ENCODE results near the gene ERAP2. TPM values are rescaled to one million over a fixed set of nuclear protein-coding genes. Genes with fewer than 3 reads are reported as not detected.
A peak's percentile ranks its signal among the peaks of the same experiment; 100 is the strongest.

ERAP2 gene
- total and polyA plus RNA-seq, 2 donors = 11.3 to 51.5 TPM

GRCh38 chr5:96952974-96953730 lies 76.9 kb downstream of the ERAP2 start:
- no peak for DNase-seq (ENCODE audit: low read depth in 6 of 9, low spot score in 9 of 9)

GRCh38 chr5:96957254-96958049 lies 81.2 kb downstream of the ERAP2 start:
- WGBS = 93% methylated on average over 4 of the region's 4 CpGs
- Histone ChIP-seq H3K36me3 (ENCODE audit: control insufficient read depth in 2 of 2, insufficient read depth in 2 of 2, low read length in 1 of 2) (peaks cover 0 to 6% of the 10 kb centered on the region in 2 donors), H3K4me1 (ENCODE audit: control insufficient read depth in 2 of 2, insufficient read depth in 2 of 2, low read length in 2 of 2) (peaks cover 11 to 30% of the 10 kb centered on the region in 2 donors), H3K4me3 (ENCODE audit: low read length in 2 of 2) (no peak overlapping the region), H3K27ac (ENCODE audit: low read depth in 1 of 2, low read length in 1 of 2) (peak overlapping the region in 1 of 2 donors; percentile 32), H3K27me3 (ENCODE audit: control insufficient read depth in 2 of 2, insufficient read depth in 1 of 2, low read length in 1 of 2) (no peaks in the 10 kb centered on the region), H3K9me3 (ENCODE audit: control insufficient read depth in 2 of 2, insufficient read depth in 1 of 2, low read length in 1 of 2) (no peaks in the 10 kb centered on the region)
- no peak for DNase-seq (ENCODE audit: low read depth in 6 of 9, low spot score in 9 of 9)

More at GRCh38 chr5:96952974-96953730, 76.9 kb downstream of the ERAP2 start:
- 81% methylated on average over 7 of the region's 7 CpGs for WGBS
- Histone ChIP-seq H3K36me3 (ENCODE audit: control insufficient read depth in 2 of 2, insufficient read depth in 2 of 2, low read length in 1 of 2) (peaks cover 0 to 10% of the 10 kb centered on the region in 2 donors), H3K4me1 (ENCODE audit: control insufficient read depth in 2 of 2, insufficient read depth in 2 of 2, low read length in 2 of 2) (peaks cover 6 to 14% of the 10 kb centered on the region in 2 donors), H3K4me3 (ENCODE audit: low read length in 2 of 2) (no peak overlapping the region), H3K27ac (ENCODE audit: low read depth in 1 of 2, low read length in 1 of 2) (no peak overlapping the region), H3K27me3 (ENCODE audit: control insufficient read depth in 2 of 2, insufficient read depth in 1 of 2, low read length in 1 of 2) (no peaks in the 10 kb centered on the region), H3K9me3 (ENCODE audit: control insufficient read depth in 2 of 2, insufficient read depth in 1 of 2, low read length in 1 of 2) (peaks cover 2 to 4% of the 10 kb centered on the region in 2 donors)

GRCh38 chr5:96958977-96959376 lies 82.7 kb downstream of the ERAP2 start:
- Histone ChIP-seq H3K36me3 (ENCODE audit: control insufficient read depth in 2 of 2, insufficient read depth in 2 of 2, low read length in 1 of 2) (peaks cover 0 to 6% of the 10 kb centered on the region in 2 donors), H3K27me3 (ENCODE audit: control insufficient read depth in 2 of 2, insufficient read depth in 1 of 2, low read length in 1 of 2) (no peaks in the 10 kb centered on the region), H3K4me1 (ENCODE audit: control insufficient read depth in 2 of 2, insufficient read depth in 2 of 2, low read length in 2 of 2) (peaks cover 18 to 39% of the 10 kb centered on the region in 2 donors), H3K4me3 (ENCODE audit: low read length in 2 of 2) (no peak overlapping the region), H3K9me3 (ENCODE audit: control insufficient read depth in 2 of 2, insufficient read depth in 1 of 2, low read length in 1 of 2) (no peaks in the 10 kb centered on the region), H3K27ac (ENCODE audit: low read depth in 1 of 2, low read length in 1 of 2) (no peak overlapping the region)
- no peak for DNase-seq (ENCODE audit: low read depth in 6 of 9, low spot score in 9 of 9)
- WGBS = 96% methylated on average over 5 of the region's 5 CpGs

GRCh38 chr5:96961053-96961452 lies 84.8 kb downstream of the ERAP2 start:
- peak in 7 of 9 donors; percentile 41 to 86 (median 59) for DNase-seq (ENCODE audit: low read depth in 6 of 9, low spot score in 9 of 9)
- peak overlapping the region in 1 of 2 donors; percentile 39 for H3K27ac ChIP-seq (ENCODE audit: low read depth in 1 of 2, low read length in 1 of 2)
- no peak overlapping the region for H3K4me3 ChIP-seq (ENCODE audit: low read length in 2 of 2)
- 7% methylated on average over 1 of the region's 1 CpG for WGBS
- H3K4me1 ChIP-seq (ENCODE audit: control insufficient read depth in 2 of 2, insufficient read depth in 2 of 2, low read length in 2 of 2) = peaks cover 18 to 38% of the 10 kb centered on the region in 2 donors
- H3K27me3 ChIP-seq (ENCODE audit: control insufficient read depth in 2 of 2, insufficient read depth in 1 of 2, low read length in 1 of 2) = no peaks in the 10 kb centered on the region
- H3K36me3 ChIP-seq (ENCODE audit: control insufficient read depth in 2 of 2, insufficient read depth in 2 of 2, low read length in 1 of 2) = peaks cover under 1 to 6% of the 10 kb centered on the region in 2 donors
- no peaks in the 10 kb centered on the region for H3K9me3 ChIP-seq (ENCODE audit: control insufficient read depth in 2 of 2, insufficient read depth in 1 of 2, low read length in 1 of 2)

- H3K9me3 ChIP-seq (ENCODE audit: control insufficient read depth in 2 of 2, insufficient read depth in 1 of 2, low read length in 1 of 2) = no peaks in the 10 kb centered on the region
- H3K27me3 ChIP-seq (ENCODE audit: control insufficient read depth in 2 of 2, insufficient read depth in 1 of 2, low read length in 1 of 2) = no peaks in the 10 kb centered on the region
- peak in 2 of 9 donors; percentile 9 to 67 for DNase-seq (ENCODE audit: low read depth in 6 of 9, low spot score in 9 of 9)
- peaks cover 2 to 3% of the 10 kb centered on the region in 2 donors for H3K36me3 ChIP-seq (ENCODE audit: control insufficient read depth in 2 of 2, insufficient read depth in 2 of 2, low read length in 1 of 2)
- 25% methylated on average over 4 of the region's 4 CpGs for WGBS
- peak overlapping the region; percentile 38 to 86 for H3K27ac ChIP-seq (ENCODE audit: low read depth in 1 of 2, low read length in 1 of 2)
- H3K4me3 ChIP-seq (ENCODE audit: low read length in 2 of 2) = no peak overlapping the region
- H3K4me1 ChIP-seq (ENCODE audit: control insufficient read depth in 2 of 2, insufficient read depth in 2 of 2, low read length in 2 of 2) = peaks cover 16 to 29% of the 10 kb centered on the region in 2 donors
These were observed 86.3 kb downstream of the ERAP2 start for GRCh38 chr5:96962540-96962991.

GRCh38 chr5:96963267-96963666 lies 87.0 kb downstream of the ERAP2 start:
- 41% methylated on average over 3 of the region's 3 CpGs for WGBS
- no peak overlapping the region for H3K4me3 ChIP-seq (ENCODE audit: low read length in 2 of 2)
- peak overlapping the region in 1 of 2 donors; percentile 86 for H3K27ac ChIP-seq (ENCODE audit: low read depth in 1 of 2, low read length in 1 of 2)
- H3K4me1 ChIP-seq (ENCODE audit: control insufficient read depth in 2 of 2, insufficient read depth in 2 of 2, low read length in 2 of 2) = peaks cover 12 to 24% of the 10 kb centered on the region in 2 donors
- H3K27me3 ChIP-seq (ENCODE audit: control insufficient read depth in 2 of 2, insufficient read depth in 1 of 2, low read length in 1 of 2) = no peaks in the 10 kb centered on the region
- H3K9me3 ChIP-seq (ENCODE audit: control insufficient read depth in 2 of 2, insufficient read depth in 1 of 2, low read length in 1 of 2) = no peaks in the 10 kb centered on the region
- peak in 2 of 9 donors; percentile 13 to 50 for DNase-seq (ENCODE audit: low read depth in 6 of 9, low spot score in 9 of 9)
- H3K36me3 ChIP-seq (ENCODE audit: control insufficient read depth in 2 of 2, insufficient read depth in 2 of 2, low read length in 1 of 2) = peaks cover 2 to 6% of the 10 kb centered on the region in 2 donors

GRCh38 chr5:96966801-96967200 lies 90.5 kb downstream of the ERAP2 start:
- Histone ChIP-seq H3K4me3 (ENCODE audit: low read length in 2 of 2) (no peak overlapping the region), H3K27ac (ENCODE audit: low read depth in 1 of 2, low read length in 1 of 2) (no peak overlapping the region), H3K9me3 (ENCODE audit: control insufficient read depth in 2 of 2, insufficient read depth in 1 of 2, low read length in 1 of 2) (no peaks in the 10 kb centered on the region), H3K36me3 (ENCODE audit: control insufficient read depth in 2 of 2, insufficient read depth in 2 of 2, low read length in 1 of 2) (peaks cover 0 to 6% of the 10 kb centered on the region in 2 donors), H3K27me3 (ENCODE audit: control insufficient read depth in 2 of 2, insufficient read depth in 1 of 2, low read length in 1 of 2) (no peaks in the 10 kb centered on the region), H3K4me1 (ENCODE audit: control insufficient read depth in 2 of 2, insufficient read depth in 2 of 2, low read length in 2 of 2) (peaks cover 11 to 14% of the 10 kb centered on the region in 2 donors)
- DNase-seq (ENCODE audit: low read depth in 6 of 9, low spot score in 9 of 9) = no peak
- 96% methylated on average over 4 of the region's 4 CpGs for WGBS

- Histone ChIP-seq H3K27ac (ENCODE audit: low read depth in 1 of 2, low read length in 1 of 2) (no peak overlapping the region), H3K9me3 (ENCODE audit: control insufficient read depth in 2 of 2, insufficient read depth in 1 of 2, low read length in 1 of 2) (no peaks in the 10 kb centered on the region), H3K4me3 (ENCODE audit: low read length in 2 of 2) (no peak overlapping the region), H3K27me3 (ENCODE audit: control insufficient read depth in 2 of 2, insufficient read depth in 1 of 2, low read length in 1 of 2) (no peaks in the 10 kb centered on the region), H3K4me1 (ENCODE audit: control insufficient read depth in 2 of 2, insufficient read depth in 2 of 2, low read length in 2 of 2) (peaks cover 12 to 13% of the 10 kb centered on the region in 2 donors), H3K36me3 (ENCODE audit: control insufficient read depth in 2 of 2, insufficient read depth in 2 of 2, low read length in 1 of 2) (peaks cover 0 to 6% of the 10 kb centered on the region in 2 donors)
- DNase-seq (ENCODE audit: low read depth in 6 of 9, low spot score in 9 of 9) = no peak
- 0% methylated on average over 1 of the region's 1 CpG for WGBS
These were observed 91.1 kb downstream of the ERAP2 start for GRCh38 chr5:96967400-96967799.

GRCh38 chr5:96968074-96968473 lies 91.8 kb downstream of the ERAP2 start:
- no peak overlapping the region for H3K27ac ChIP-seq (ENCODE audit: low read depth in 1 of 2, low read length in 1 of 2)
- H3K4me1 ChIP-seq (ENCODE audit: control insufficient read depth in 2 of 2, insufficient read depth in 2 of 2, low read length in 2 of 2) = peaks cover 13 to 16% of the 10 kb centered on the region in 2 donors
- peaks cover 0 to 6% of the 10 kb centered on the region in 2 donors for H3K36me3 ChIP-seq (ENCODE audit: control insufficient read depth in 2 of 2, insufficient read depth in 2 of 2, low read length in 1 of 2)
- no peaks in the 10 kb centered on the region for H3K9me3 ChIP-seq (ENCODE audit: control insufficient read depth in 2 of 2, insufficient read depth in 1 of 2, low read length in 1 of 2)
- 93% methylated on average over 1 of the region's 1 CpG for WGBS
- no peaks in the 10 kb centered on the region for H3K27me3 ChIP-seq (ENCODE audit: control insufficient read depth in 2 of 2, insufficient read depth in 1 of 2, low read length in 1 of 2)
- no peak for DNase-seq (ENCODE audit: low read depth in 6 of 9, low spot score in 9 of 9)
- no peak overlapping the region for H3K4me3 ChIP-seq (ENCODE audit: low read length in 2 of 2)
